Jurkat, Clone E6-1 (cell line): Measurements from ENCODE around the gene MIEF1.

ENCODE experiments used
- DNase-seq: peaks from one replicate; pipeline ENCODE4 v3.0.0-alpha.2; 2011; ENCODE audit warnings: low read depth, low spot score
- H3K4me3 ChIP-seq: 2 replicates; pipeline ENCODE4 v1.5.1; 2011; ENCODE audit warnings: mild to moderate bottlenecking, low read length, control low read depth, moderate library complexity

The MIEF1 gene

DNA sequence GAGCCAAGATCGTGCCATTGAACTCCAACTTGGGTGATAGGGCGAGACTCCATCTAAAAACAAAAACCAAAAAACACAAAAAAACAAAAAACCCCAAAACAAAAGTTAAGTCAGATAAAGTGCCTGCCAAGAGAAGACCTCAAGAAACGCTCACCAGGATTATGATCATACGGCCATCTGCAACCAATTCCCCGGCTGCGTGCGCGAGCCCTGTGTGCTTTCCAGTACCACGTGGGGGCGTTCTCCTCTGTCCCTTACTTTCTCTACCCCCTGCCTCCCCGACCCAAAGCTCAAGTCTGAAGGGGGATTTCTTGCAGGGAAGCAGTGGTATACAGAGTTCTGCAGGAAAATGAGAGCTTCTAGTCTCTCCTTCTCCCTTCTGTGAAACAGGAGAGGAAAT is 41.0 kb downstream of the MIEF1 start:
- no peak overlapping the region for H3K4me3 ChIP-seq
- no peak for DNase-seq

DNA sequence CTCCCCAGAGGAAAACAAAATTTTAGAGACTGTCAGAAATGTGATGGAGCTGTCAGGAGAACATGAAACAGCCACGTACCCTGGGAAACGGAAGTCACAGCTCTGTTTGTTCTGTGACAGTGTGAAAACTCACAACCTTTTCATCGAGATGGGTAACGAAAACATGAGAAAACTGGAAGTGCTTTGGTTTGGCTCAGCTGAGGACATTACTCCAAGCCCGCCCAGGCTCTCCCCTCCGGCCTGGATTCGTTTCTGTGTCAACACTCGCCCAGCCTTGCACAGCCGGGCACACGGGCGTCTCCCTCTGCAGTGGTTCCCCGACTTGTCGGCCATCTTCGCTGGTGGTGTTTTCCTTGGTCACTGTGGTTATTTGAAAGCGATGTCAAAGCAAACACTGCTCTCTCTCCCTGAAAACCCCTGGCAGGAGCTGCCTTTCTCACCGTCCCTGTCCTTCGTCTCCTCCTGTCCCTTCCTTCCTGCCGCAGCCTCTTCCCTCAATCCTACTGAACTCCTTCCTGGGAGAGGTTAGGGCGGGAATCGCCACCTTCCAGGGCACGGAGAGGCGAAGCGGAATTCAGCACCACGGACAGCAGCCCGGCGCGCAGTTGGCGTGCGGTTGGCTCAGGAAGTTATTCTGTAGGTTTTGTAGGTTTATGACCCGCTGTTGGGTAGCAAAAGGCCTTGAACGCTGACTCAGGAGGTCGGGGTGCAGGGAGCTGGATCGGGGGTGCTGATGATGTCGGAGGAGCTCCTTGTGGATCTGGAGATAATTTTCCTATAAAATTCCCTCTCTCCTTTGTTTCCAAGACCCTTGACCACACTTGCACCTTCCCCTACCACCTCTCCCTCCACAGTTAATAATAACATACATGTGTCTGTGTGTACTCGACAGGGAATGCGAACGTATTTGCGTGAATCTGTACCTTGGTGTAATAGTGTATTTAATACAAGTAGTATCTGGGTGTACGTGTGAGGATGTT is 43.6 kb downstream of the MIEF1 start:
- peak; percentile 58 for DNase-seq
- H3K4me3 ChIP-seq: peak overlapping the region; percentile 28

DNA sequence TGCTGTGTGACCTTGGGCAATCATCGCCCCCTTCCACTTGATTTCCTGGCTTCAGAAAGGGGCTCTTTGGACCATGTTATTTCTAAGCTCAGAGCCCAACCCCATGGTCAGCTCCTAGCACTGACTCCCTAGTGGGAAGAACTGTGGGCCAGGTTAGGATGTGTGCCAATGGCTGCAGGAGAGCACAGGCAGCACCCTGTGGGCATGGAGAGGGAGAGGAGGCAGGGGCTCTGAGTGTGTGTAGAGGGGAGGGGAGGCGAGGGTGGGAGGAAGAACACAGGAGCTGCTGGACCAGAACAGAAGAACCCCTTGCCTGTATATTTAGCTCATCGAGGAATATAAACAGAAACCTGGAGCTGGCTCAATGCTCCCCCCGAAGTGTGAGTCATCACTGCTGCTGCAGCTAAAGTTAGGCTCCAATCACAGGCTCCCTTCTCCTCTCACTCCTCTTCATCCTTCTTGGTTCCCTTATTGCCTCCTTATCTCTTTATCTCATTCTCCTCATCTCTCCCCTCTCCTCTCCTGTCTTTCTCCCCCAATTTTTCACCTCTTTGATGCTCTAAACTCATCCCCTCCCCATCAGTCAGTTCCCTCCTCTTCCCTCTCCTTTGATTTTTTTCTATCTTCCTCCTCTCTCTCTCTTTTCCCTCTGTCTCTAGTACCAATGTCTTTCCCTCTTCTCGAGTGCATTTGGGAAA is 44.9 kb downstream of the MIEF1 start:
- no peak overlapping the region for H3K4me3 ChIP-seq
- DNase-seq: no peak

GRCh38 chr22:39547587-39547947 is 45.5 kb downstream of the MIEF1 start:
- DNase-seq: no peak
- no peak overlapping the region for H3K4me3 ChIP-seq

DNA sequence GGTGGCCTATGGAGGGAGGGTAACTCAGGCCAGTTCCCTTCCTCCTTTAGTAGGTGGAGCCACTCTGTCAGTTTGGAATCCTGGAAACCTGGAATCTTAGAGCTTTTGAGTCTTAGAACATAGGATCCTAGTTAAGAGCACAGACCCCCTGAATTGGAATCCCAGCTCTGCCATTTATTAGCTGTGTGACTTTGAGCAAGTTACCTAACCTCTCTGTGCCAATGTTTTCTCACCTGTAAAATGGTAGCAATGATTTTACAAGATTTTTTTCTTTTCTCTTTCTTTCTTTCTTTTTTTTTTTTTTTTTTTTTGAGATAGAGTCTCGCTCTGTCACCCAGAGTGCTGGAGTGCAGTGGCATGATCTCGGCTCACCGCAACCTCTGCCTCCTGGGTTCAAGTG is 51.3 kb downstream of the MIEF1 start:
- H3K4me3 ChIP-seq: no peak overlapping the region
- no peak for DNase-seq

GRCh38 chr22:39554151-39554550 is 52.1 kb downstream of the MIEF1 start:
- DNase-seq: no peak

GRCh38 chr22:39556970-39557841 is 55.1 kb downstream of the MIEF1 start:
- no peak overlapping the region for H3K4me3 ChIP-seq
- DNase-seq: no peak

More at GRCh38 chr22:39554151-39554550, 52.1 kb downstream of the MIEF1 start:
- no peak overlapping the region for H3K4me3 ChIP-seq

DNA sequence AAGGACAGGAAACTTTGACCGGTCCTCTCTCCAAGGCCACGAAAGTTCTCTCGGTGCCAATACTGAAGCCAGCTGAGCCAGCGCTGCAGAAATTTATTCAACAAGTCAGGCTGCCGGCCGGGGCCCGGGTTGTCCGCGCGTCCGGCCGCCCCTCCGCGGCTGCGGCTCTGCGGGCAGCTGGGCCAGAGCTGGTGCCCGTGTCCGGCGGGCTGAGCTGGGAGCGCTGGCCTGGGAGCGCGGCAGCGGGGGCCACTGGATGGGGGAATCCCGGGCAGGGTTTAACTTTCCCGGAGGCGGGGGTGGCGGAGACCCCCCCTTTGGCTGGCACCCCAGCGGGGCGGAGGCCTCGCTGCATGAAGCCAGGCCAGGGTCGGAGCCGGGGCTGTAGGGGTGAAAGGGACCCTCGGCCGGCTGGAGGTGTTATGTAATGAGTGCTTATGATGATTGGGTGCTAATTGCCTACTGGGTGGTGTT is 56.2 kb downstream of the MIEF1 start:
- DNase-seq: no peak

DNA sequence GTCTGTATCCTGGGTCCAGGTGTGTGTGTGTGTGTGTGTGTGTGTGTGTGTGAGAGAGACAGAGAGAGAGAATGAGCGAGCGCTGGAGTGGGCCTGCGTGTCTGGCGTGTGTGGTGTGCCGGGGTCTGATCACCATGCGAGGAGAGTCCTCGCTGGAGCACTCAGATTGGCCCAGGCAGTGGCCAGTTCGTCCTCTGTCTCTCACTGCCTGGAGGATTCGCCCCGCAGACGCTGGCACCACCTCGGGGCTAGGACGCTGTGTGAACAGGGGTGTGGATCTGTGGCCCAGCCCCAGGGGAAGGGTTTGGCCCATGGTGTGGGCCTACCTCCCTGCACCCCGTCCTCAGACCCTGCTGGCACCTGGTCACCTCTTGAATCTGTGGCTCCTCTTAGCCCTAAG is 56.9 kb downstream of the MIEF1 start:
- H3K4me3 ChIP-seq: no peak overlapping the region

More for the DNA sequence above, 56.2 kb downstream of the MIEF1 start:
- H3K4me3 ChIP-seq: no peak overlapping the region

GRCh38 chr22:39559456-39560105 is 57.5 kb downstream of the MIEF1 start:
- H3K4me3 ChIP-seq: no peak overlapping the region
- no peak for DNase-seq

More for the DNA sequence above, 56.9 kb downstream of the MIEF1 start:
- no peak for DNase-seq

DNA sequence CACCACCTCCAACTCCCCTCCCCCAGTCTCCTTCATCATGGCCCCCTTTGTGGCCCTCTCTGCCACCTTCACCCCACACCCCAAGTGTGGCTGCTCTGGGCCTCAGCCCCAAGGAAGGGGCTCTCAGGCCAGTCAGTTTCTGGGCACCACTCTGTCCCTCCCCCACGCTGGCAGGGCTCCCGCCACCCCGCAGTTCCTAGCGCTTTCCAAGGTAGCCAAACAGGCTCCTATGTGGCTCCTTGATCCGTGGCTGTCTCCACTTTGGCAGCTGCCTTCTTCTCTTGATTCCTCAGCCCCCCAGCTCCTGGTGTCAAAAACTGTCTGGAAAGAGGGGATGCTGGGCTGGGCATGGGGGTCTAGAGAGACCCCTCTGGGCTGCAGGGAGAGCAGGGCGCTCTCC is 58.0 kb downstream of the MIEF1 start:
- DNase-seq: no peak
- no peak overlapping the region for H3K4me3 ChIP-seq

DNA sequence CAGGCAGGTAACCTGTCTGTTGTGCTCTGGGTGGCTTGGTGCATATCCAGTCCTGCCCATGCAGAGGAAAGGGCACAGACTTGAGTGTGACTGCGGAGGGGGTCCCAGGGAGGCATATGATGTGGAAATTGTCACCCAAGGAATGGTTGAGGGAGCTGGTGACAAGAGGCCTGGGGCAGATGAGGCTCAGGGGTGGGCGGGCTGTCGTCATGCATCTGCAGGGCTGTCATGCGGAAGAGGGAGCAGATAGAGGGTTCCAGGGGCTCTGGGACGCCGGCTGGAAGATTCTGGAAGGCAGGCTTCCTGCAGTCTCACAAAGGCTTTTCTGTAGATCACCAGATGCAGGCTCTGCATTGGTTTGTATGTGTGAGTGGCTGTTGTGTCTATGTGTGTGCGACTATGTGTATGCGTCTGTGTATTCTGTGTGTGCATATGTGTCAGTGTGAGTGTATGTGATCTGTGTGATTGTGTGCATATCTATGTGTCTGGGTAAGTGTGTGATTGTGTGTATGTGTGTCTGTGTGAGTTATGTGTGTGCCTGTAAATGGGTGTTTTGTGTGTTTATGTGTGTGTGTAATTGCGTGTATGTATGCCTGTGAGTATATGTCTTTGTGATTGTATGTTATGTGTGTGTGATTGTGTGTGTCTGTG is 60.9 kb downstream of the MIEF1 start:
- no peak for DNase-seq
- H3K4me3 ChIP-seq: no peak overlapping the region

GRCh38 chr22:39563571-39564428 is 61.7 kb downstream of the MIEF1 start:
- H3K4me3 ChIP-seq: no peak overlapping the region

GRCh38 chr22:39565414-39565944 is 63.4 kb downstream of the MIEF1 start:
- no peak for DNase-seq
- H3K4me3 ChIP-seq: no peak overlapping the region

More at GRCh38 chr22:39563571-39564428, 61.7 kb downstream of the MIEF1 start:
- no peak for DNase-seq

DNA sequence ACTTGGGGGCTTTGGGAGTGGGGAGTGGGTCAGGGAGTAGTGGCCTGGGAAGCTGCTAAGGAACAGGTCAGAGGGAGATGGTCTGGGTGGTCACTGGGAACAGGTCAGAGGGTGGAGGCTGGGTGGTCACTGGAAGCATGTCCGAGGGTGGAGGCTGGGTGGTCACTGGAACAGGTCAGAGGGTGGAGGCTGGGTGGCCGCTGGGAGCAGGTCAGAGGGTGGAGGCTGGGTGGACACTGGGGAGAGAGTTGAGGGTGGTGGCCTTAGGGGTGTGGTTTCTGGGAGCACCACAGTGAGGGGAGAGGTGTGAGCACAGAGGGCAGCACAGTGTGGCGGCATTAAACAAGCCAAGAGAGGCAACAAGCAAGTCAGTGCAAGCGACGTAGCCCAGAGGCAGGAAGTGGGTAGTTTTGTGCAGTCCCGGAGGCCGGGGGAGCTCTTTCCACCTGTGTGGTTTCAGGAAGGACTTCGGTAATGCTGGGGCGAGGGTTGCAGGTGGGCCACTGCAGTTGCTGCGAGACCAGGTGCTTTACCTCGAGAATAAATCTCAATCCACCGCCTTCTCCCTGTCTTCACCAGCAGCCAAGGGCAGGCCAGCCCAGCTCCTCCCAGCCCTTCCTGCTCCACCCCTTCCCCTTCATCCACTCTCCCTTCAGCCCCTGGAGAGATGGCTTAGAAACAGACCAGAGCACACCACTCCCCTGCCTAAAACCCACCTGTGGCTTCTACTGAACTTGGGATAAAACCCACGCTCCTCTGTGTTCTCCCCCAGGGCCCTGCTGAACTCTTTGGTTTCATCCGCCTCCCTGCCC is 65.3 kb downstream of the MIEF1 start:
- DNase-seq: peak; percentile 86
- H3K4me3 ChIP-seq: peak overlapping the region; percentile 19; the same call in 1 of the 2 replicates
